ENCODE measurements around the gene NCMAP. TPM values are rescaled to one million over a fixed set of nuclear protein-coding genes. Genes with fewer than 3 reads are reported as not detected.

NCMAP gene
- polyA plus RNA-seq, 1 experiment = not detected

- ChIA-PET POLR2A (no interaction called here), CTCF (interaction anchor here (0.6 to 10.0 kb wide), 15 partner anchors 11 to 564 kb away, joined by 3 to 121 read pairs (median 5); no protein-coding TSS in a partner anchor)
- TF ChIP-seq CTCF (IDR thresholded peaks at IDR 0.05; ENCODE audit: low read depth, low read length) = peak; percentile 69
- H3K27ac ChIP-seq (ENCODE audit: low read depth, low read length) = no peak overlapping the region
- DNase-seq (ENCODE audit: low read depth, low spot score) = peak; percentile 41
- H3K9me3 ChIP-seq (ENCODE audit: control insufficient read depth, insufficient read depth, low read length) = no peaks in the 10 kb centered on the region
- peaks cover 10% of the 10 kb centered on the region for H3K27me3 ChIP-seq (ENCODE audit: control insufficient read depth, insufficient read depth, low read length)
- H3K4me3 ChIP-seq (ENCODE audit: low read depth, low read length) = no peak overlapping the region
Measured at GRCh38 chr1:24635195-24635843, 79.4 kb downstream of the NCMAP start.

GRCh38 chr1:24636661-24637357 lies 80.9 kb downstream of the NCMAP start:
- H3K9me3 ChIP-seq (ENCODE audit: control insufficient read depth, insufficient read depth, low read length) = no peaks in the 10 kb centered on the region
- POLR2A ChIA-PET = interaction anchor here (0.6 kb wide), 1 partner anchor 86 kb away, joined by 3 read pairs; no protein-coding TSS in a partner anchor
- no peak for TF ChIP-seq CTCF (IDR thresholded peaks at IDR 0.05; ENCODE audit: low read depth, low read length)
- no peak overlapping the region for H3K4me3 ChIP-seq (ENCODE audit: low read depth, low read length)
- no peak overlapping the region for H3K27ac ChIP-seq (ENCODE audit: low read depth, low read length)
- DNase-seq (ENCODE audit: low read depth, low spot score) = no peak
- H3K27me3 ChIP-seq (ENCODE audit: control insufficient read depth, insufficient read depth, low read length) = peaks cover 10% of the 10 kb centered on the region
- CTCF ChIA-PET = interaction anchor here (0.7 to 10.0 kb wide), 7 partner anchors 23 to 437 kb away, joined by 3 to 121 read pairs (median 7); no protein-coding TSS in a partner anchor

GRCh38 chr1:24639094-24639493 lies 83.2 kb downstream of the NCMAP start:
- TF ChIP-seq CTCF (IDR thresholded peaks at IDR 0.05; ENCODE audit: low read depth, low read length) = no peak
- ChIA-PET POLR2A (interaction anchor here (0.7 kb wide), 1 partner anchor 13 kb away, joined by 3 read pairs; no protein-coding TSS in a partner anchor), CTCF (interaction anchor here (2.0 to 10.0 kb wide), 2 partner anchors 248 to 439 kb away, joined by 7 to 121 read pairs; no protein-coding TSS in a partner anchor)

GRCh38 chr1:24639881-24640280 lies 84.0 kb downstream of the NCMAP start:
- Histone ChIP-seq H3K27me3 (ENCODE audit: control insufficient read depth, insufficient read depth, low read length) (peaks cover 5% of the 10 kb centered on the region), H3K4me3 (ENCODE audit: low read depth, low read length) (no peak overlapping the region), H3K27ac (ENCODE audit: low read depth, low read length) (no peak overlapping the region), H3K9me3 (ENCODE audit: control insufficient read depth, insufficient read depth, low read length) (no peaks in the 10 kb centered on the region)
- DNase-seq (ENCODE audit: low read depth, low spot score) = no peak
- no peak for TF ChIP-seq CTCF (IDR thresholded peaks at IDR 0.05; ENCODE audit: low read depth, low read length)
- POLR2A ChIA-PET = no interaction called here
- CTCF ChIA-PET = interaction anchor here (0.6 to 1.0 kb wide), 4 partner anchors 47 to 438 kb away, joined by 3 to 5 read pairs (median 5); no protein-coding TSS in a partner anchor

More at GRCh38 chr1:24639094-24639493, 83.2 kb downstream of the NCMAP start:
- DNase-seq (ENCODE audit: low read depth, low spot score) = no peak
- no peak overlapping the region for H3K4me3 ChIP-seq (ENCODE audit: low read depth, low read length)
- H3K27ac ChIP-seq (ENCODE audit: low read depth, low read length) = no peak overlapping the region
- peaks cover 5% of the 10 kb centered on the region for H3K27me3 ChIP-seq (ENCODE audit: control insufficient read depth, insufficient read depth, low read length)
- H3K9me3 ChIP-seq (ENCODE audit: control insufficient read depth, insufficient read depth, low read length) = no peaks in the 10 kb centered on the region

GRCh38 chr1:24640288-24640687 lies 84.4 kb downstream of the NCMAP start:
- no peak for TF ChIP-seq CTCF (IDR thresholded peaks at IDR 0.05; ENCODE audit: low read depth, low read length)
- ChIA-PET POLR2A (no interaction called here), CTCF (interaction anchor here (0.6 to 1.0 kb wide), 5 partner anchors 47 to 492 kb away, joined by 3 to 5 read pairs (median 5); no protein-coding TSS in a partner anchor)
- no peak overlapping the region for H3K4me3 ChIP-seq (ENCODE audit: low read depth, low read length)
- H3K9me3 ChIP-seq (ENCODE audit: control insufficient read depth, insufficient read depth, low read length) = no peaks in the 10 kb centered on the region
- peaks cover 5% of the 10 kb centered on the region for H3K27me3 ChIP-seq (ENCODE audit: control insufficient read depth, insufficient read depth, low read length)
- H3K27ac ChIP-seq (ENCODE audit: low read depth, low read length) = no peak overlapping the region
- DNase-seq (ENCODE audit: low read depth, low spot score) = no peak
